ENCODE measurements around the gene PXT1.
"Not testable (repeated sequence)": the region's sequence is repeated elsewhere in the genome, so short reads cannot be mapped to it uniquely, and the experiment has no call there.

The PXT1 gene

GRCh38 chr6:36443471-36444428 is 1.1 kb upstream of the PXT1 start:
- DNase-seq = no peak

- no peak for DNase-seq
Measured at GRCh38 chr6:36442103-36442670, 467 bp downstream of the PXT1 start.

GRCh38 chr6:36441307-36441894 is 1.3 kb downstream of the PXT1 start:
- DNase-seq = peak; percentile 88

GRCh38 chr6:36436466-36436865 is 6.2 kb downstream of the PXT1 start:
- no peak for DNase-seq

GRCh38 chr6:36432151-36432671 is 10.4 kb downstream of the PXT1 start:
- DNase-seq = no peak

- no peak for DNase-seq
Measured at GRCh38 chr6:36431197-36431596, 11.5 kb downstream of the PXT1 start.

- DNase-seq = no peak
Measured at GRCh38 chr6:36430351-36430750, 12.3 kb downstream of the PXT1 start.

GRCh38 chr6:36428911-36429310 is 13.7 kb downstream of the PXT1 start:
- no peak for DNase-seq

GRCh38 chr6:36426622-36427021 is 16.0 kb downstream of the PXT1 start:
- no peak for DNase-seq

- DNase-seq = peak; percentile 94
Measured at GRCh38 chr6:36423101-36423824, 19.4 kb downstream of the PXT1 start.

GRCh38 chr6:36422714-36423100 is 19.9 kb downstream of the PXT1 start:
- DNase-seq = no peak

- DNase-seq = no peak
Measured at GRCh38 chr6:36419310-36419709, 23.3 kb downstream of the PXT1 start.

- DNase-seq = no peak
Measured at GRCh38 chr6:36418558-36418957, 24.1 kb downstream of the PXT1 start.

- no peak for DNase-seq
Measured at GRCh38 chr6:36414481-36414880, 28.2 kb downstream of the PXT1 start.

GRCh38 chr6:36413489-36414480 is 28.9 kb downstream of the PXT1 start:
- no peak for DNase-seq

- not testable (repeated sequence) for DNase-seq
Measured at GRCh38 chr6:36409718-36410117, 32.9 kb downstream of the PXT1 start.

GRCh38 chr6:36404164-36404563 is 38.5 kb downstream of the PXT1 start:
- DNase-seq = no peak

- DNase-seq = no peak
Measured at GRCh38 chr6:36402481-36402880, 40.2 kb downstream of the PXT1 start.

GRCh38 chr6:36399970-36400369 is 42.7 kb downstream of the PXT1 start:
- no peak for DNase-seq

- DNase-seq = no peak
Measured at GRCh38 chr6:36392621-36393020, 50.0 kb downstream of the PXT1 start.

- no peak for DNase-seq
Measured at GRCh38 chr6:36389353-36389752, 53.3 kb downstream of the PXT1 start.
